ENCODE measurements around the gene PTGIS. TPM values are rescaled to one million over a fixed set of nuclear protein-coding genes. Genes with fewer than 3 reads are reported as not detected.
A peak's percentile ranks its signal among the peaks of the same experiment; 100 is the strongest.

The PTGIS gene
- total RNA-seq, 1 donor from 2014 or later = 37.6 TPM

GRCh38 chr20:49563015-49563980, 4.6 kb downstream of the PTGIS start:
- intact Hi-C loops (cut with DNase I) = no loop called here
- peak; percentile 26 for DNase-seq (ENCODE audit: low spot score)

GRCh38 chr20:49562311-49563014, 5.5 kb downstream of the PTGIS start:
- intact Hi-C loops (cut with DNase I) = no loop called here

GRCh38 chr20:49561806-49562205, 6.1 kb downstream of the PTGIS start:
- DNase-seq (ENCODE audit: low spot score) = no peak
- intact Hi-C loops (cut with DNase I) = no loop called here

More at GRCh38 chr20:49562311-49563014, 5.5 kb downstream of the PTGIS start:
- peak; percentile 91 for DNase-seq (ENCODE audit: low spot score)

- peak; percentile 58 for DNase-seq (ENCODE audit: low spot score)
- intact Hi-C loops (cut with DNase I) = no loop called here
Measured at GRCh38 chr20:49561256-49561655, 6.7 kb downstream of the PTGIS start.

GRCh38 chr20:49560646-49561045, 7.3 kb downstream of the PTGIS start:
- intact Hi-C loops (cut with DNase I) = no loop called here
- DNase-seq (ENCODE audit: low spot score) = no peak

- intact Hi-C loops (cut with DNase I) = no loop called here
Measured at GRCh38 chr20:49560186-49560585, 7.8 kb downstream of the PTGIS start.

GRCh38 chr20:49559411-49560081, 8.4 kb downstream of the PTGIS start:
- intact Hi-C loops (cut with DNase I) = loop anchor here (5.0 kb wide), 1 partner anchor 33 kb away; no protein-coding TSS in a partner anchor
- peak; percentile 1 for DNase-seq (ENCODE audit: low spot score)

More at GRCh38 chr20:49560186-49560585, 7.8 kb downstream of the PTGIS start:
- DNase-seq (ENCODE audit: low spot score) = no peak

GRCh38 chr20:49558826-49559225, 9.1 kb downstream of the PTGIS start:
- DNase-seq (ENCODE audit: low spot score) = no peak
- intact Hi-C loops (cut with DNase I) = loop anchor here (5.0 kb wide), 1 partner anchor 33 kb away; no protein-coding TSS in a partner anchor

- DNase-seq (ENCODE audit: low spot score) = no peak
- intact Hi-C loops (cut with DNase I) = loop anchor here (5.0 kb wide), 1 partner anchor 35 kb away; no protein-coding TSS in a partner anchor
Measured at GRCh38 chr20:49557449-49557848, 10.5 kb downstream of the PTGIS start.

- no peak for DNase-seq (ENCODE audit: low spot score)
- intact Hi-C loops (cut with DNase I) = loop anchor here (5.0 kb wide), 1 partner anchor 36 kb away; no protein-coding TSS in a partner anchor
Measured at GRCh38 chr20:49556621-49557020, 11.3 kb downstream of the PTGIS start.

GRCh38 chr20:49549801-49550551, 18.0 kb downstream of the PTGIS start:
- intact Hi-C loops (cut with DNase I) = loop anchor here (5.0 kb wide), 1 partner anchor 337 kb away; no protein-coding TSS in a partner anchor
- DNase-seq (ENCODE audit: low spot score) = no peak

GRCh38 chr20:49548371-49548947, 19.5 kb downstream of the PTGIS start:
- intact Hi-C loops (cut with DNase I) = loop anchor here (5.0 kb wide), 1 partner anchor 339 kb away; no protein-coding TSS in a partner anchor
- no peak for DNase-seq (ENCODE audit: low spot score)

GRCh38 chr20:49545572-49545971, 22.4 kb downstream of the PTGIS start:
- no peak for DNase-seq (ENCODE audit: low spot score)
- intact Hi-C loops (cut with DNase I) = loop anchor here (5.0 kb wide), 1 partner anchor 342 kb away; no protein-coding TSS in a partner anchor

- intact Hi-C loops (cut with DNase I) = loop anchor here (5.0 kb wide), 1 partner anchor 383 kb away; no protein-coding TSS in a partner anchor
- DNase-seq (ENCODE audit: low spot score) = no peak
Measured at GRCh38 chr20:49544535-49544934, 23.4 kb downstream of the PTGIS start.

GRCh38 chr20:49543858-49544437, 24.0 kb downstream of the PTGIS start:
- intact Hi-C loops (cut with DNase I) = loop anchor here (2.0 to 5.0 kb wide), 2 partner anchors 65 to 383 kb away; no protein-coding TSS in a partner anchor
- DNase-seq (ENCODE audit: low spot score) = no peak

GRCh38 chr20:49543071-49543857, 24.7 kb downstream of the PTGIS start:
- no peak for DNase-seq (ENCODE audit: low spot score)
- intact Hi-C loops (cut with DNase I) = loop anchor here (2.0 to 5.0 kb wide), 2 partner anchors 66 to 384 kb away; no protein-coding TSS in a partner anchor

GRCh38 chr20:49542514-49542991, 25.4 kb downstream of the PTGIS start:
- DNase-seq (ENCODE audit: low spot score) = no peak
- intact Hi-C loops (cut with DNase I) = loop anchor here (2.0 to 5.0 kb wide), 2 partner anchors 66 to 385 kb away; no protein-coding TSS in a partner anchor

All from cardiac septum (tissue), 1 donor.